K562 (cell line): ENCODE results near the gene SPTBN4. TPM values are rescaled to one million over a fixed set of nuclear protein-coding genes. Genes with fewer than 3 reads are reported as not detected.
A peak's percentile ranks its signal among the peaks of the same experiment; 100 is the strongest.

ENCODE experiments used
- ARID1B ChIP-seq: fragments of 450-650 bp; IDR thresholded peaks from 2 replicates; pipeline ENCODE4 v1.6.1; 2016; ENCODE audit warnings: antibody characterized with exemption, mild to moderate bottlenecking, inconsistent platforms
- CBFA2T2 ChIP-seq: fragments of 450-650 bp; conservative IDR thresholded peaks from 2 replicates; pipeline ENCODE4 v1.6.1; 2017; ENCODE audit warnings: mild to moderate bottlenecking
- CBX2 ChIP-seq: fragments of 200-600 bp; sonication (generic); IDR thresholded peaks from one replicate; pipeline ENCODE4 v1.6.1; 2012; ENCODE audit warnings: mild to moderate bottlenecking, low read length, inconsistent platforms; ENCODE audit not compliant: insufficient read depth, poor library complexity, severe bottlenecking
- DMBX1 ChIP-seq: fragments of 250-450 bp; sonication (Bioruptor Pico); IDR thresholded peaks from 2 replicates; pipeline ENCODE4 v1.8.0; 2022; ENCODE audit warnings: inconsistent platforms, mild to moderate bottlenecking, moderate library complexity, borderline replicate concordance
- EZH2 ChIP-seq: IDR thresholded peaks from 2 replicates; pipeline ENCODE4 v1.6.1; 2012; ENCODE audit warnings: low read depth, mild to moderate bottlenecking, inconsistent platforms, low read length, borderline replicate concordance
- FOXM1 ChIP-seq, 2 experiments: fragments of 450-650 bp in 1 of 2; sonication (generic) in 1 of 2; formaldehyde crosslinking in 1 of 2; IDR thresholded peaks; 2 replicates each; pipeline versions ENCODE4 v1.6.1 to v1.9.0; 2017 to 2022; ENCODE audit warnings: low read depth in 2 of 2, mild to moderate bottlenecking in 2 of 2, missing genetic modification reagents in 1 of 2, moderate library complexity in 1 of 2
- IFI16 ChIP-seq: fragments of 250-450 bp; sonication (Bioruptor Pico); IDR thresholded peaks from 2 replicates; pipeline ENCODE4 v2.1.2; 2022; ENCODE audit warnings: mild to moderate bottlenecking, inconsistent platforms
- KAT8 ChIP-seq: fragments of 450-650 bp; IDR thresholded peaks from 2 replicates; pipeline ENCODE4 v1.6.1; 2016; ENCODE audit warnings: low read depth, mild to moderate bottlenecking
- KDM1A ChIP-seq, 2 experiments: fragments of 450-650 bp; IDR thresholded peaks; 2 replicates each; pipeline ENCODE4 v1.6.1; 2016; ENCODE audit warnings: mild to moderate bottlenecking in 2 of 2
- KLF1 ChIP-seq: fragments of 450-650 bp; IDR thresholded peaks from 2 replicates; pipeline ENCODE4 v1.6.1; 2016; ENCODE audit warnings: missing genetic modification characterization, missing compliant biosample characterization
- MEF2A ChIP-seq: IDR thresholded peaks from 2 replicates; pipeline ENCODE4 v1.6.1; 2011; ENCODE audit warnings: low read depth, mild to moderate bottlenecking, low read length, moderate library complexity; ENCODE audit not compliant: control insufficient read depth
- MTF1 ChIP-seq: fragments of 250-450 bp; sonication (Bioruptor Pico); IDR thresholded peaks from 2 replicates; pipeline ENCODE4 v1.9.0; 2021; ENCODE audit warnings: moderate library complexity, mild to moderate bottlenecking, inconsistent platforms, borderline replicate concordance
- MYC ChIP-seq, 2 experiments: fragments of 250-450 bp in 1 of 2; sonication (Bioruptor Pico) in 1 of 2; IDR thresholded peaks; 2 replicates each; pipeline versions ENCODE4 v1.5.1 to v1.6.1; 2012 to 2021; ENCODE audit warnings: low read depth in 2 of 2, borderline replicate concordance in 1 of 2, improper control_type of control experiment in 1 of 2, low read length in 1 of 2, mild to moderate bottlenecking in 1 of 2, moderate library complexity in 1 of 2
- NRF1 ChIP-seq, 2 experiments: fragments of 450-650 bp; IDR thresholded peaks in 1 of 2; conservative IDR thresholded peaks in 1 of 2; 2 replicates each; pipeline ENCODE4 v1.6.1; 2014; ENCODE audit warnings: mild to moderate bottlenecking in 2 of 2
- POLR3G ChIP-seq: IDR thresholded peaks from 2 replicates; pipeline ENCODE4 v1.6.1; 2011; ENCODE audit not compliant: insufficient read length, insufficient replicate concordance; ENCODE audit errors: extremely low read depth
- PRPF4 ChIP-seq: fragments of 200-400 bp; formaldehyde crosslinking; IDR thresholded peaks from one replicate; pipeline ENCODE4 v1.6.1; 2017; ENCODE audit warnings: low read length, low read depth, mild to moderate bottlenecking; ENCODE audit not compliant: insufficient read depth, poor library complexity, severe bottlenecking
- PTTG1 ChIP-seq: fragments of 450-650 bp; IDR thresholded peaks from 2 replicates; pipeline ENCODE4 v1.6.1; 2016; ENCODE audit warnings: low read depth, mild to moderate bottlenecking, missing genetic modification characterization, missing compliant biosample characterization
- RBM15 ChIP-seq: fragments of 200-400 bp; formaldehyde crosslinking; IDR thresholded peaks from 2 replicates; pipeline ENCODE4 v1.6.1; 2018; ENCODE audit warnings: mild to moderate bottlenecking, low read length, moderate library complexity; ENCODE audit not compliant: insufficient read depth
- RBM17 ChIP-seq: fragments of 200-400 bp; formaldehyde crosslinking; IDR thresholded peaks from 2 replicates; pipeline ENCODE4 v1.6.1; 2017; ENCODE audit warnings: low read depth, mild to moderate bottlenecking, low read length, borderline replicate concordance
- RBM34 ChIP-seq: fragments of 200-400 bp; formaldehyde crosslinking; IDR thresholded peaks from 2 replicates; pipeline ENCODE4 v1.6.1; 2018; ENCODE audit warnings: low read length, borderline replicate concordance; ENCODE audit not compliant: insufficient read depth
- RHOXF2B ChIP-seq: fragments of 250-450 bp; sonication (Bioruptor Pico); conservative IDR thresholded peaks from 2 replicates; pipeline ENCODE4 v1.5.1; 2021
- SMAD3 ChIP-seq: fragments of 450-650 bp; formaldehyde crosslinking; conservative IDR thresholded peaks from 2 replicates; pipeline ENCODE4 v1.4.0; 2020; ENCODE audit warnings: mild to moderate bottlenecking
- SMARCB1 ChIP-seq: IDR thresholded peaks from 2 replicates; pipeline ENCODE4 v1.6.1; 2011; ENCODE audit warnings: improper control_type of control experiment, low read depth; ENCODE audit not compliant: insufficient read length
- ZBTB1 ChIP-seq: sonication (generic); formaldehyde crosslinking; IDR thresholded peaks from 2 replicates; pipeline ENCODE4 v1.8.1; 2023; ENCODE audit warnings: missing genetic modification reagents, low read depth, mild to moderate bottlenecking, borderline replicate concordance
- ZC3H8 ChIP-seq: fragments of 450-650 bp; IDR thresholded peaks from 2 replicates; pipeline ENCODE4 v1.6.1; 2017
- ZNF764 ChIP-seq: fragments of 250-450 bp; sonication (Bioruptor Pico); IDR thresholded peaks from 2 replicates; pipeline ENCODE4 v1.4.0; 2020; ENCODE audit warnings: low read depth, mild to moderate bottlenecking, moderate library complexity
- polyA plus RNA-seq, 8 experiments: library from polyadenylated mRNA; depleted of rRNA in 4 of 8; stranded (reverse) in 5 of 8; unstranded in 3 of 8; fragments of >200 nt; fragmentation: Nextera tagmentation in 2 of 8; fragmentation: Illumina TruSeq in 1 of 8; extraction: Ambion mirVana in 2 of 8; extraction: Trizol in 1 of 8; gene quantifications; 2 replicates each; pipeline versions ENCODE4 v1.2.1 to v1.2.3, GENCODE V29; 2011 to 2014; ENCODE audit warnings: inconsistent platforms in 1 of 8, missing spikeins in 1 of 8
- total RNA-seq, 7 experiments: library from RNA; depleted of rRNA in 6 of 7; stranded (reverse); fragments of >200 nt in 6 of 7; fragmentation: Illumina TruSeq in 2 of 7; extraction: Trizol in 2 of 7; gene quantifications; 2 replicates each; pipeline versions ENCODE4 v1.2.1 to v1.2.3, GENCODE V29; 2011 to 2021; ENCODE audit warnings: low replicate concordance in 1 of 7
- TF ChIP-seq, protein P1 (sequence below): sonication (generic); formaldehyde crosslinking; IDR thresholded peaks from 2 replicates; pipeline ENCODE4 v1.8.0; 2022; ENCODE audit warnings: mild to moderate bottlenecking, missing genetic modification reagents

The SPTBN4 gene
- total and polyA plus RNA-seq, 9 of the 15 experiments (the other 6 are each of a cell fraction or from before 2014, with no cell fraction given), result 0.01 to 1.5 (median 0.86) TPM

DNA sequence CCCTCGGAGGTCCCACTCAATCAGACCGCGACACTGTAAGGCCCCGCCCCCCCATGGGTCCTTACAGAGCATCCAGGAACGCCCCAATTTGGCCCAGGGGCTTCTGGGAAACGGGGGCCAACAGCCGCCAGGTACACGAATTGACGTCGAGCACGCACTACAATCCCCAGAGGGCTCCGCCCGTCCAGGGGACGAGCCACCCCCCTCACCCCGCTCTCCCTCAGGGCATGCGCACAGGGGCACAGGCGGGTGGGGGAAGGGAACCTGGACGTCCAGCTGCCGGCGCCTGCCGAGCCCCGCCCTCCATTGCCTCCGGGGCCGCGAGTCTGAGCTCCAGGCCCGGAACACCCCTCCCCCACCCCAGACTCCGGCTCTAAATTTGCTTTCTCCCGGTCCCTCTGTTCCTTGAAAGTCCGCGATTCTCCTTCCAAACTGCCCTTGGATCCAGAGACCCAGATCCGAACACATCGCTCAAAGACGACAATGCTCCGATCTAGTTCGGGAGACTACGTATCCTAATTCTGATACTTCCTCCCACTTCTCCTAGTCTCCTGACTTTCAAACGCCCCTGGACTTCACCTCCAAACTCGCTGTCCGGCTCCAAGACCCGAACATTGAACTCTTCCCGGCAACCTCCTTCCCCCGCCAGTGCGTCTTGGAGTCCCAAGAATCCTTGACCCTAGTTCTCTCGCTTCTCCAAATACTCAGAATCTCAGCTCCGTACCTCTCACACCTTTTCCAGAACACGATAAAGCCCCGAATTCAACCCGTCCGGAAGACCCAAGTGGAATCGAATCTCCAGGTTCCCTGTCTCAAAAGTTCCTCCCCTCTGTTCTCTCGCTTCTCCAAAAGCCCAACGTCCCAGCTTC is 23.4 kb upstream of the SPTBN4 start (continued):
- TF ChIP-seq MYC (IDR thresholded peaks at IDR 0.05; ENCODE audit: low read depth, low read length) (peak; percentile 73), MYC (CRISPR knock-in tag; IDR thresholded peaks at IDR 0.05; ENCODE audit: borderline replicate concordance, low read depth) (0 out of 2 replicates have a peak, but pooled peaks have one; percentile 27), KLF1 (tag) (peak; percentile 44; the same call in 1 of the 2 replicates), ARID1B (no peak), SMARCB1 (no peak), RBM17 (no peak), KAT8 (no peak), DMBX1 (no peak), RBM34 (no peak), ZBTB1 (no peak), MEF2A (no peak), NRF1 (conservative IDR thresholded peaks at IDR 0.05 in 1 of 2, IDR thresholded peaks at IDR 0.05 in 1 of 2) (peak; percentile 98), MTF1 (CRISPR knock-in tag) (no peak), ZC3H8 (0 out of 2 replicates have a peak, but pooled peaks have one; percentile 7), POLR3G (no peak), PTTG1 (no peak), ZNF764 (CRISPR knock-in tag) (no peak), EZH2 (no peak), CBX2 (no peak), RHOXF2B (CRISPR knock-in tag) (no peak), FOXM1 (IDR thresholded peaks at IDR 0.05; ENCODE audit: low read depth) (no peak), FOXM1 (CRISPR knock-in tag; IDR thresholded peaks at IDR 0.05; ENCODE audit: low read depth) (no peak; the same call in 1 of the 2 replicates), CBFA2T2 (no peak), RBM15 (no peak), SMAD3 (CRISPR knock-in tag) (peak; percentile 22; the same call in 1 of the 2 replicates), IFI16 (CRISPR knock-in tag) (no peak), KDM1A (IDR thresholded peaks at IDR 0.05) (no peak), PRPF4 (peak; percentile 76)
- TF ChIP-seq, protein P1, sequence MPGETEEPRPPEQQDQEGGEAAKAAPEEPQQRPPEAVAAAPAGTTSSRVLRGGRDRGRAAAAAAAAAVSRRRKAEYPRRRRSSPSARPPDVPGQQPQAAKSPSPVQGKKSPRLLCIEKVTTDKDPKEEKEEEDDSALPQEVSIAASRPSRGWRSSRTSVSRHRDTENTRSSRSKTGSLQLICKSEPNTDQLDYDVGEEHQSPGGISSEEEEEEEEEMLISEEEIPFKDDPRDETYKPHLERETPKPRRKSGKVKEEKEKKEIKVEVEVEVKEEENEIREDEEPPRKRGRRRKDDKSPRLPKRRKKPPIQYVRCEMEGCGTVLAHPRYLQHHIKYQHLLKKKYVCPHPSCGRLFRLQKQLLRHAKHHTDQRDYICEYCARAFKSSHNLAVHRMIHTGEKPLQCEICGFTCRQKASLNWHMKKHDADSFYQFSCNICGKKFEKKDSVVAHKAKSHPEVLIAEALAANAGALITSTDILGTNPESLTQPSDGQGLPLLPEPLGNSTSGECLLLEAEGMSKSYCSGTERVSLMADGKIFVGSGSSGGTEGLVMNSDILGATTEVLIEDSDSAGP (CRISPR knock-in tag), result no peak
